Astrocyte (in vitro differentiated cells and primary cell): ENCODE results near the gene POU1F1. TPM values are rescaled to one million over a fixed set of nuclear protein-coding genes. Genes with fewer than 3 reads are reported as not detected.
"Not testable (repeated sequence)": the region's sequence is repeated elsewhere in the genome, so short reads cannot be mapped to it uniquely, and the experiment has no call there.

Experiments used
- DNase-seq: peaks from one replicate; pipeline ENCODE4 v3.0.0-alpha.2; 2010; ENCODE audit warnings: low read depth
- FAIRE-seq: peaks from 2 replicates; lab custom pipeline; 2011; peaks lifted over from hg19 to GRCh38; lab: Jason Lieb, UNC
- H2AFZ ChIP-seq: 2 replicates; pipeline ENCODE4 v1.6.0; 2012; ENCODE audit warnings: low read depth, low read length, inconsistent platforms
- H3K27ac ChIP-seq: 2 replicates; pipeline ENCODE4 v1.5.1; 2011; ENCODE audit warnings: low read depth, low read length, inconsistent platforms
- H3K27me3 ChIP-seq: 2 replicates; pipeline ENCODE4 v1.6.0; 2011; ENCODE audit warnings: low read length, inconsistent platforms; ENCODE audit not compliant: insufficient read depth
- H3K36me3 ChIP-seq: 2 replicates; pipeline ENCODE4 v1.5.1; 2011; ENCODE audit warnings: low read length, inconsistent platforms; ENCODE audit not compliant: insufficient read depth
- H3K4me1 ChIP-seq: 2 replicates; pipeline ENCODE4 v1.5.1; 2011; ENCODE audit warnings: low read length, inconsistent platforms; ENCODE audit not compliant: insufficient read depth
- H3K4me2 ChIP-seq: 2 replicates; pipeline ENCODE4 v1.6.0; 2012; ENCODE audit warnings: low read length, inconsistent platforms
- H3K4me3 ChIP-seq: 2 replicates; pipeline ENCODE4 v1.5.1; 2011; ENCODE audit warnings: low read depth, mild to moderate bottlenecking, low read length, inconsistent platforms; ENCODE audit not compliant: insufficient read depth
- H3K79me2 ChIP-seq: 2 replicates; pipeline ENCODE4 v1.6.0; 2012; ENCODE audit warnings: mild to moderate bottlenecking, low read length, inconsistent platforms; ENCODE audit not compliant: insufficient read depth
- H3K9ac ChIP-seq: 2 replicates; pipeline ENCODE4 v1.6.0; 2012; ENCODE audit warnings: mild to moderate bottlenecking, low read length, inconsistent platforms
- H3K9me3 ChIP-seq: 2 replicates; pipeline ENCODE4 v1.5.1; 2012; ENCODE audit warnings: low read depth, mild to moderate bottlenecking, low read length, inconsistent platforms; ENCODE audit not compliant: insufficient read depth
- H4K20me1 ChIP-seq: 2 replicates; pipeline ENCODE4 v1.6.0; 2012; ENCODE audit warnings: low read length, inconsistent platforms; ENCODE audit not compliant: insufficient read depth
- H3K27ac Mint-ChIP-seq: one replicate; pipeline ENCODE4 v1.8.0; 2021; ENCODE audit warnings: mild to moderate bottlenecking, mixed read lengths; ENCODE audit not compliant: unreplicated experiment
- H3K27me3 Mint-ChIP-seq: one replicate; pipeline ENCODE4 v1.8.0; 2021; ENCODE audit warnings: low read depth, mixed read lengths; ENCODE audit not compliant: unreplicated experiment
- H3K36me3 Mint-ChIP-seq: one replicate; pipeline ENCODE4 v1.8.0; 2021; ENCODE audit warnings: low read depth, mixed read lengths; ENCODE audit not compliant: unreplicated experiment
- H3K4me1 Mint-ChIP-seq: one replicate; pipeline ENCODE4 v1.8.0; 2021; ENCODE audit warnings: low read depth, mixed read lengths; ENCODE audit not compliant: unreplicated experiment
- H3K4me3 Mint-ChIP-seq: one replicate; pipeline ENCODE4 v1.8.0; 2021; ENCODE audit warnings: mild to moderate bottlenecking, moderate library complexity, mixed read lengths; ENCODE audit not compliant: unreplicated experiment
- H3K9me3 Mint-ChIP-seq: one replicate; pipeline ENCODE4 v1.8.0; 2021; ENCODE audit warnings: mild to moderate bottlenecking, mixed read lengths; ENCODE audit not compliant: unreplicated experiment
- CTCF ChIP-seq: IDR thresholded peaks from 2 replicates; pipeline ENCODE4 v1.5.1; 2011; ENCODE audit warnings: low read depth, mild to moderate bottlenecking, inconsistent platforms, low read length, moderate library complexity; ENCODE audit not compliant: insufficient read depth
- EZH2 ChIP-seq: IDR thresholded peaks from 2 replicates; pipeline ENCODE4 v1.6.1; 2012; ENCODE audit warnings: mild to moderate bottlenecking, low read length, inconsistent platforms; ENCODE audit not compliant: insufficient read depth
- total RNA-seq: library from RNA; stranded (reverse); gene quantifications from 2 replicates; pipeline ENCODE4 v1.2.1, GENCODE V29; 2021

POU1F1 gene
- total RNA-seq, 1 donor from 2014 or later, result not detected

DNA sequence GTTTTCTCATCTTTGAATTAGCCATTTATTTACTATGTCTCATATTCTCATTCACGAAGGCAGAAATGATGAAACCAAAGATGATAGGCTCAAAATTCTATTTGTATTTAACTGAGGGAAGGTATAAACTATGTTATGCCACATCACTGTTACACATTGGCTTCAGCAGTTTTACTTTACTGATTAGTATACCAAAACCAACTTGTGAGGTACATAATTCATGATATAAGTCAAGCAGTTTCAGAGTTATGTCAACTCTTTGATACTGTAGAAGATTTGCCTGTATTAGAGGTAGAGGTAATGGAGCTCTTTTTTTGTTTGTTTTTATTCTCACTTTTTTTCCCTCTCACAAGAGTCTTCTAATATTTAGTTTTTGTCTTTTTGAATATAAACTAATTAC lies 26.4 kb downstream of the POU1F1 start:
- FAIRE-seq (no peak), DNase-seq (no peak)
- Mint-ChIP-seq H3K27me3 (no peaks in the 10 kb centered on the region), H3K36me3 (no peaks in the 10 kb centered on the region), H3K4me3 (no peak overlapping the region), H3K27ac (no peak overlapping the region), H3K4me1 (peaks cover 2% of the 10 kb centered on the region), H3K9me3 (no peaks in the 10 kb centered on the region)
- Histone ChIP-seq H4K20me1 (no peaks in the 10 kb centered on the region), H3K4me2 (no peak overlapping the region), H3K27me3 (no peaks in the 10 kb centered on the region), H3K79me2 (no peaks in the 10 kb centered on the region), H3K36me3 (peaks cover 18% of the 10 kb centered on the region), H2AFZ (no peak overlapping the region), H3K4me1 (no peaks in the 10 kb centered on the region), H3K27ac (no peak overlapping the region), H3K9me3 (no peaks in the 10 kb centered on the region), H3K4me3 (no peak overlapping the region), H3K9ac (no peak overlapping the region)
- TF ChIP-seq CTCF (no peak), EZH2 (no peak)

- no peak overlapping the region for H3K4me3 Mint-ChIP-seq
- peaks cover 2% of the 10 kb centered on the region for H3K4me1 Mint-ChIP-seq
- Histone ChIP-seq H3K4me1 (no peaks in the 10 kb centered on the region), H3K36me3 (peaks cover 18% of the 10 kb centered on the region), H3K9ac (no peak overlapping the region), H3K27me3 (no peaks in the 10 kb centered on the region), H2AFZ (no peak overlapping the region), H3K79me2 (no peaks in the 10 kb centered on the region), H3K27ac (no peak overlapping the region), H3K4me3 (no peak overlapping the region), H4K20me1 (no peaks in the 10 kb centered on the region), H3K9me3 (no peaks in the 10 kb centered on the region), H3K4me2 (no peak overlapping the region)
- FAIRE-seq (no peak), DNase-seq (no peak)
- no peaks in the 10 kb centered on the region for H3K27me3 Mint-ChIP-seq
- no peaks in the 10 kb centered on the region for H3K9me3 Mint-ChIP-seq
- H3K27ac Mint-ChIP-seq, result no peak overlapping the region
- H3K36me3 Mint-ChIP-seq, result no peaks in the 10 kb centered on the region
- no peak for TF ChIP-seq CTCF
Measured at GRCh38 chr3:87248831-87249230, 27.6 kb downstream of the POU1F1 start.

- FAIRE-seq, H3K36me3 Mint-ChIP-seq: not testable (repeated sequence)
Measured at GRCh38 chr3:87248231-87248630, 28.2 kb downstream of the POU1F1 start.

More at GRCh38 chr3:87248231-87248630, 28.2 kb downstream of the POU1F1 start:
- H3K36me3 ChIP-seq, result peaks cover 12% of the 10 kb centered on the region
- H4K20me1 ChIP-seq, H2AFZ ChIP-seq, H3K4me3 ChIP-seq, H3K9me3 Mint-ChIP-seq, H3K27me3 ChIP-seq, H3K9me3 ChIP-seq, H3K27me3 Mint-ChIP-seq, H3K4me2 ChIP-seq, H3K27ac Mint-ChIP-seq, DNase-seq, H3K4me1 Mint-ChIP-seq, H3K4me1 ChIP-seq, H3K4me3 Mint-ChIP-seq, H3K9ac ChIP-seq, H3K79me2 ChIP-seq, H3K27ac ChIP-seq: not testable (repeated sequence)
